Nephron progenitor cell (in vitro differentiated cells): ENCODE results near the gene RABL6.

ENCODE experiments used
- DNase-seq: peaks from one replicate; pipeline ENCODE4 v3.0.0; 2021
- H3K27ac Mint-ChIP-seq: 2 replicates; pipeline ENCODE4 v1.8.0; 2021; ENCODE audit warnings: mild to moderate bottlenecking, moderate library complexity, mixed read lengths
- H3K27me3 Mint-ChIP-seq: 2 replicates; pipeline ENCODE4 v1.8.0; 2021; ENCODE audit warnings: mild to moderate bottlenecking, low read depth, mixed read lengths; ENCODE audit not compliant: poor library complexity
- H3K36me3 Mint-ChIP-seq: 2 replicates; pipeline ENCODE4 v1.8.0; 2021; ENCODE audit warnings: low read depth, mixed read lengths
- H3K4me1 Mint-ChIP-seq: 2 replicates; pipeline ENCODE4 v1.8.0; 2021; ENCODE audit warnings: mixed read lengths
- H3K4me3 Mint-ChIP-seq: 2 replicates; pipeline ENCODE4 v1.8.0; 2021; ENCODE audit warnings: mild to moderate bottlenecking, moderate library complexity, mixed read lengths
- H3K9me3 Mint-ChIP-seq: 2 replicates; pipeline ENCODE4 v1.8.0; 2021; ENCODE audit warnings: mild to moderate bottlenecking, moderate library complexity, mixed read lengths
- CTCF ChIP-seq: fragments of 200-600 bp; sonication (generic); IDR thresholded peaks from 2 replicates; pipeline ENCODE4 v1.5.0; 2021; ENCODE audit warnings: antibody characterized with exemption

RABL6 gene

DNA sequence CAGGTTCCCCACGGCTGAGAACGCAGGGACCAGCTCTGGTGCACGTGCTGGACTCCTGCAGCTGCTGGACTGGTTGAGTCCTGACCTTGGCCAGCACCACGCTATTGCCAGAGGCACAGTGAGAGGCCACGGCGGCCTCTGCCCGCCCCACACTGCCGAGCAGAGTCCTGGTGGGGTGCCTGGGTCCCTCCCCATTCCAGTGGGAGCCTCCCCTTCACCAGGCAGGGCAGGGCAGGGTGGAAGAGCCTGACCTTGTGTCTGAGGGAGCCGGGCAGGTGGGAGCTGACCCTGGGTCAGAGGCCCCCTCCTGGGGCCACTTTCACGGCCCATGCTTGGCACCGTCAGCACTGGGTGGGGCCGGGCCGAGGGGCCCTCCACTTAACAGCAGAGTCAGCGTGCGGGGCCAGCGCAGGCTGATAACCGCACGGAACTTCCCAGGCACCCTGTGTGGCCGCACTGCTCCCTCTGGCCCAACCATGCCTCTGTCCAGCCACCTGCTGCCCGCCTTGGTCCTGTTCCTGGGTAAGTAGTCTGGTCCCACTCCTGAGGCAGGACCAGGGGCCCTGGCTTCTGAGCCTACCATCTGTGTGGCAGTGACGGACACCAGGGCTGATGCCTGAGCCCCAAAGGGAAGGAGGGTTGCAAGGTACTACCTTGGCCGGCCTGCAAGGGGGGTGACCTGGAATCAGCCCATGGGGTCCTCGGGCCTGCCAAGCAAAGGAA lies 44.4 kb downstream of the RABL6 start, which contains the start of gene MAMDC4:
Gene MAMDC4, plus strand, starts transcription at position 406 of the 723 bp plus-strand sequence. Its CDS starts 71 bp downstream, at position 477.
- Mint-ChIP-seq H3K9me3 (no peaks in the 10 kb centered on the region), H3K4me3 (no peak within 1 kb of the TSS), H3K27ac (no peak within 1 kb of the TSS)

GRCh38 chr9:136852664-136853595 lies 45.2 kb downstream of the RABL6 start:
- Mint-ChIP-seq H3K27me3 (peaks cover 3% of the 10 kb centered on the region), H3K9me3 (no peaks in the 10 kb centered on the region), H3K36me3 (no peaks in the 10 kb centered on the region), H3K27ac (no peak overlapping the region), H3K4me1 (peaks cover 9% of the 10 kb centered on the region), H3K4me3 (no peak overlapping the region)
- no peak for TF ChIP-seq CTCF
- DNase-seq, result peak; percentile 8

More for the DNA sequence above, 44.4 kb downstream of the RABL6 start, which contains the start of gene MAMDC4:
- Mint-ChIP-seq H3K4me1 (peaks cover 9% of the 10 kb centered on the region), H3K36me3 (no peaks in the 10 kb centered on the region), H3K27me3 (peaks cover 7% of the 10 kb centered on the region)
- DNase-seq, result peak; percentile 6
- TF ChIP-seq CTCF, result no peak

- Mint-ChIP-seq H3K36me3 (no peaks in the 10 kb centered on the region), H3K27me3 (peaks cover 3% of the 10 kb centered on the region), H3K27ac (no peak overlapping the region), H3K4me1 (peaks cover 9% of the 10 kb centered on the region), H3K9me3 (no peaks in the 10 kb centered on the region), H3K4me3 (no peak overlapping the region)
- TF ChIP-seq CTCF, result no peak
- peak; percentile 3 for DNase-seq
These were observed 45.9 kb downstream of the RABL6 start for GRCh38 chr9:136853596-136854112.

DNA sequence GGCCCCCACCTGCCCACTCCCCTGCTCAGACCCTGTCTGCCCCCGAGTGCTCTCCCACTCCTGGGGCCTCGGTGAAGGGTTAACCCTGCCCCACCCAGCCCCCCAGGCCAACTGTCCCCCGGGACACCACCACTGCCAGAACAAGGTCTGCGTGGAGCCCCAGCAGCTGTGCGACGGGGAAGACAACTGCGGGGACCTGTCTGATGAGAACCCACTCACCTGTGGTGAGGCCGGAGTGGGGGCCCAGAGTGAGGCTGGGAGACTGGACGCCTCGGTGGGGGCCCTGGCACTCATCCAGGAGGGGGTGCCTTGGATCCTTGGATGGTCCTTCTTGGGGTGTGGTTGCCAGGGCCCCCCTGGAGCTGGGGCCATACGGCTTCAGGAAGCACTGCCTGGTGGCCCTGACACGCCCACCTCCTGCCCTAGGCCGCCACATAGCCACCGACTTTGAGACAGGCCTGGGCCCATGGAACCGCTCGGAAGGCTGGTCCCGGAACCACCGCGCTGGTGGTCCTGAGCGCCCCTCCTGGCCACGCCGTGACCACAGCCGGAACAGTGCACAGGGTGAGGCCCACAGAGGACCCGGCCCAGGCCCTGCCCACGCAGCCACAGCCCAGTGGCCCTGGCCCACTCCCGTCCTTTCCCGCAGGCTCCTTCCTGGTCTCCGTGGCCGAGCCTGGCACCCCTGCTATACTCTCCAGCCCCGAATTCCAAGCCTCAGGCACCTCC lies 46.5 kb downstream of the RABL6 start:
- no peaks in the 10 kb centered on the region for H3K36me3 Mint-ChIP-seq
- TF ChIP-seq CTCF, result no peak
- no peak overlapping the region for H3K27ac Mint-ChIP-seq
- DNase-seq, result peak; percentile 4
- no peaks in the 10 kb centered on the region for H3K27me3 Mint-ChIP-seq
- no peaks in the 10 kb centered on the region for H3K9me3 Mint-ChIP-seq
- H3K4me3 Mint-ChIP-seq, result no peak overlapping the region
- peaks cover 9% of the 10 kb centered on the region for H3K4me1 Mint-ChIP-seq

DNA sequence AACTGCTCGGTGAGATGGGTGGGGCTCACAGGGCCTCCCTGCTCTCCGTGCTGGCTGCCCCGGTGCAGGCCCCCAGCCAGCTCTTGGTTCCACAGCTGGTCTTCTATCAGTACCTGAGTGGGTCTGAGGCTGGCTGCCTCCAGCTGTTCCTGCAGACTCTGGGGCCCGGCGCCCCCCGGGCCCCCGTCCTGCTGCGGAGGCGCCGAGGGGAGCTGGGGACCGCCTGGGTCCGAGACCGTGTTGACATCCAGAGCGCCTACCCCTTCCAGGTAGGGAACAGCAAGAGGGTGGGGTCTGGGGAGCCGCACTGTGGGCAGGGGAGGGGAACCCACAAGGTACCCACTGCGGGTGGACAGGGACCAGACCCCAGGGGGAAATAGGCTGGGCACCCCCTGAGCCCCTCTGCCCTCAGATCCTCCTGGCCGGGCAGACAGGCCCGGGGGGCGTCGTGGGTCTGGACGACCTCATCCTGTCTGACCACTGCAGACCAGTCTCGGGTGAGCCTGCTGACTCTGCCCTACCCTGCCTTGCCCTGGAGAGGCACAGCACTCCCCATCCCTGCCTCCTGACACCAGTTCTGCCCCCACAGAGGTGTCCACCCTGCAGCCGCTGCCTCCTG lies 47.2 kb downstream of the RABL6 start:
- no peak for DNase-seq
- Mint-ChIP-seq H3K9me3 (no peaks in the 10 kb centered on the region), H3K4me3 (no peak overlapping the region), H3K4me1 (peaks cover 5% of the 10 kb centered on the region), H3K27me3 (no peaks in the 10 kb centered on the region), H3K27ac (no peak overlapping the region), H3K36me3 (no peaks in the 10 kb centered on the region)
- no peak for TF ChIP-seq CTCF
